ENCODE measurements around the gene CCDC188. TPM values are rescaled to one million over a fixed set of nuclear protein-coding genes. Genes with fewer than 3 reads are reported as not detected.

The CCDC188 gene
- total and polyA plus RNA-seq, 9 of the 15 experiments (the other 6 are each of a cell fraction or from before 2014, with no cell fraction given), result not detected

GRCh38 chr22:20147237-20147988 lies 3.4 kb downstream of the CCDC188 start (continued):
- TF ChIP-seq POLR2G (IDR thresholded peaks at IDR 0.05; ENCODE audit: low read depth, low read length), result peak; percentile 58
- TF ChIP-seq ZNF398 (CRISPR knock-in tag; IDR thresholded peaks at IDR 0.05), result no peak
- 0 out of 4 replicates have a peak, but pooled peaks of 1 of the 2 experiments have one; percentile 29 for TF ChIP-seq SIN3A (IDR thresholded peaks at IDR 0.05; ENCODE audit: borderline replicate concordance in 2 of 2, control insufficient read depth in 1 of 2, low read depth in 2 of 2, low read length in 2 of 2)
- 0 out of 2 replicates have a peak, but pooled peaks have one; percentile 46 for TF ChIP-seq HDAC6 (IDR thresholded peaks at IDR 0.05; ENCODE audit: low read depth, low read length)
- TF ChIP-seq ZNF184 (CRISPR knock-in tag; IDR thresholded peaks at IDR 0.05), result 0 out of 2 replicates have a peak, but pooled peaks have one; percentile 56
- 0 out of 2 replicates have a peak, but pooled peaks have one; percentile 12 for TF ChIP-seq RBFOX2 (IDR thresholded peaks at IDR 0.05; ENCODE audit: low read depth, low read length)
- peak; percentile 43; the same call in 1 of the 2 replicates for TF ChIP-seq GABPB1 (CRISPR knock-in tag; IDR thresholded peaks at IDR 0.05)
- TF ChIP-seq RBM14 (IDR thresholded peaks at IDR 0.05; ENCODE audit: borderline replicate concordance, insufficient read depth, low read depth, low read length), result 0 out of 2 replicates have a peak, but pooled peaks have one; percentile 25
- TF ChIP-seq ARID3A (IDR thresholded peaks at IDR 0.05; ENCODE audit: borderline replicate concordance, low read depth, low read length), result no peak
- no peak for TF ChIP-seq CREB1 (IDR thresholded peaks at IDR 0.05)
- TF ChIP-seq CREB1 (CRISPR knock-in tag; IDR thresholded peaks at IDR 0.05), result peak; percentile 49; the same call in 1 of the 2 replicates
- peak; percentile 24; the same call in 1 of the 2 replicates for TF ChIP-seq THAP12 (CRISPR knock-in tag; IDR thresholded peaks at IDR 0.05)
- no peak for TF ChIP-seq POU5F1 (IDR thresholded peaks at IDR 0.05; ENCODE audit: borderline replicate concordance, low read depth, low read length, partially characterized antibody)
- no peak for TF ChIP-seq EP400 (IDR thresholded peaks at IDR 0.05)
